Retina (tissue), 1 donor: Measurements from ENCODE around the gene ELOVL4.

Source experiments
- DNase-seq: peaks from one replicate; pipeline ENCODE4 v3.0.0-alpha.2; 2016

The ELOVL4 gene

DNA sequence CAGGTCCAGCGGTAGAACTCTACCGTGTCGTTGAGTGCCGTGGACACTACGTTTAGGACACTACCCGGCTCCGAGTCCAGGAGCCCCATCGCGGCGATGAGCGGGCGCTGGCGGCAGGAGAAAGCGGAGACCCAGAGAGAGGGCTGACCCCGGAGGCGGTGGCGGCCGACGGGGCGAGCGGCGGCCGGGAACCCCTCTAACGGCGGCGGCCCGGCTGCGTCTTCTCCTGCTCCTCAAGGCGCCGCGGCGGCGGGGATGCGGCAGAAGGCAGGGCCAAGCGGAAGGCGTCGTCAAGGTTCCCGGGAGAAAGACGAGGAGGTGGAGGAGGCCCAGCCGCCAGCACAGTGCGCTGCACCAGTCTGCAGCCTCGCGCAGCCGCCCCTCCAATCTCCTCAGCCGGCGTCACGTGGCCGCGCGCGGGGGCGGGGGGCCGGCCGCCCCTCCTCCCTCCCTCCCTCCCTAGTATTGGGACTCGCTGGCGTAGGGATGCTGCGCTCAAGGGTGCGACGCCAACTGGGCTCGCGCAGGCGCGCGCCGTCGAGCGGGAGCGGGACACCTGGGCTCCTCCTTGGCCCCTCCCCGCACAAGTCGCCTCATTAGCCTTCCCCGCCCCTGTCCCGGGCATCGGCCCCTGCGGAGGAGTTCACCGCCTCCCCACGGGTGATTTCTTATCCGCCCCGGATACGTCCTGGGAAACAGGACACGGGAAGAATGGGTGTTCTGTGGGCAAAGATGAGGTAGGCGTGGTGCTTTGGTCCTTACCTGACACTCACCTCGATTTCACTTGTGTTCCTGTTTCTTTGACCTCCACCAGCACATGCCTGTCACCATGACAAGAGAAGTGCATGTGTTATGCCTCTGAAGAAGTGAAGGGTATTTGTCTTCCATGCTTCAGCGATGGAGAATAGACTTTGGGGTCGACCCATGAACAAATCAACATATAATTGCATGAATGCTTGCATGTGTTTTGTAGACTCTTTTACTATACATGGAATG, at the start of gene ELOVL4:
Gene ELOVL4, minus strand, starts transcription at position 363 of the 996 bp plus-strand sequence. Its CDS starts 274 bp downstream, at position 89.
- DNase-seq: peak; percentile 91

- DNase-seq: no peak
These were observed 46.6 kb upstream of the ELOVL4 start for GRCh38 chr6:79993911-79994309.

DNA sequence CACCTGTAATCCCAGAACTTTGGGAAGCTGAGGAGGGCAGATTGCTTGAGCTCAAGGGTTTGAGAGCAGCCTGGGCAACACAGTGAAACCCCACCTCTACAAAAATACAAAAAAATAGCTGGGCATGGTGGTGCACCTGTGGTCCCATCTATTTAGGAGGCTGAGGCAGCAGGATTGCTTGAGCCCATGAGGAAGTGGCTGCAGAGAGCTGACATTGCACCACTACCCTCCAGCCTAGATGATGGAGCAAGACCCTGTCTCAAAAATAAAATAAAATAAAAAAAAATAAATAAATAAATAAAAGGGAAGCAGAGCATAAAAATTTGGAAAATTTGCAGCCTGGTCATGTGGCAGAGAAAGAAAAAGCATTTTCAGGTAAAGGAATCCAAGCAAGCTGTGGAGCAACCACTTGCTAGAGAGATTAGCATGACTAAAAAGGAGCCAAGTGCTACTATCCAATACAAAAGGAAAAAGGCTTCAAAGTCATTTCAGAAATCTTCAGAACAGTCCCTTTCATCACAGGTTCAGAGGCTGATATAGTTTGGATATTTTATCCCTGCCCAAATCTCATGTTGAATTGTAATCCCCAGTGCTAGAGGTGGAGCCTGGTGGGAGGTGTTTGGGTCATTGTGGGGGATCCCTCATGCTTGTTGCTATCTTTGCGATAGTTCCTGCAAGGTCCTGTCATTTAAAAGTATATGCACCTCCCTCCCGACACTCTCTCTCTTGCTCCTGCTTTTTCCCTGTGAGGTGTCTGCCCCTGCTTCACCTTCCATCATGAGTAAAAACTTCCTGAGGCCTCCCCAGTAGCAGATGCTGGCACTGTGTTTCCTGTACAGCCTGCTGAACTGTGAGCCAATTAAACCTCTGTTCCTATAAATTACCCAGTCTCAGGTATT, 45.9 kb upstream of the ELOVL4 start:
- no peak for DNase-seq

GRCh38 chr6:79989641-79990040, 42.3 kb upstream of the ELOVL4 start:
- DNase-seq: no peak

DNA sequence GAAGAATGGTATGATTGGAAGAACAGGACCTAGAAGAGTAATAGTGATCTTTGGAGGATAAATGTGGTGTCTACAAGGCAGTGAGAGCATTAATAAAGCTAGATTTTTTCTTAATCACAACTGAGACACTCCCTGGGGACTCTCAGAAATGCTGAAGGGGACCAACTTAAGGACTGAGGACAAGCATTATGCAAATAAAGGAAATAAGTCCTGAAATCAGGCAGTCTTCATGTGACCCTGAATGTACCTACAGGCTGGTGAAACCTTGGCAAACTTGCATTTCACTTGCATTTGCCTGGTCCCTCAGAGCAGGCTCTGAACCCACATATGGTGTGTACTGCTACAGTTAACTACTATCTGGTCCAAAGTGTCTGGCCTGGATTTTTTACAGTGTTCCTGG, 37.8 kb upstream of the ELOVL4 start:
- DNase-seq: no peak

- no peak for DNase-seq
These were observed 36.9 kb upstream of the ELOVL4 start for GRCh38 chr6:79984261-79984660.

DNA sequence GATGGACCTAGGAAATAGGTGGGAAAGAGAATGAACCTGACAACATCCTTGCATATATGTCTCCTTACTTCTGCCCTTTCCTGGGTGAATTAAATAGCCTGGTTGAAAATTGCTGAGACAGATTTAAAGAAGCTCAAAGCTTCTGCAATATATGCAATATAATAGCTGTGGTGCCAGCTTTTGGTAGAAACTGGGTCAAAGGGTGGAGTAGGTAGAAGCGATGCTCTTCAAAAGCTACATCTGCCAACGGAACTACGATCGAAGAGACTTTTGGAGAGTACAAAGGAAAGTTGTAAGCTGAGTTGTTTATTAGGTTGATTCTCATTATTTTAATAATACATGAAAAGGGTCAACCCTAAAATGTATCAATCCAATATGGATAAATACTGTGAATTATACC, 34.3 kb upstream of the ELOVL4 start:
- no peak for DNase-seq

DNA sequence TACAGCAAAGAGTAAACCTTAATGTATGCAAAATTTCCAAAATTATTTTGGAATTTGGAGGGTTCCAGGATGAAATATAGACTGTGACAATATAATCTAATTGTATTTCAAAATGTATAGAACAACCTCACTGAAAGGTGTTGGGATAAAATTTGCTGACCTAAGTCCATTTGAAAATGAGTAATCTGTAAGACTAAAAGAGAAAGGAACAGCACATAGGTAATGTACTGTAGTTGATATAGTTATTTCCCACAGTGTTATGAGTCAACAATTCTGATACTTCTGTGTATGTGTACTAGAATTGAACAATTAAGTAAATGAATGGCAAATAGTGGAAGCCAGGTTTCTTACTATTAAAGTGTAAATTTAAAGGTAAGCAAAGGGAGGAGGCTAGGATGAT, 23.8 kb upstream of the ELOVL4 start:
- no peak for DNase-seq

- DNase-seq: no peak
These were observed 22.4 kb upstream of the ELOVL4 start for GRCh38 chr6:79969784-79970183.

DNA sequence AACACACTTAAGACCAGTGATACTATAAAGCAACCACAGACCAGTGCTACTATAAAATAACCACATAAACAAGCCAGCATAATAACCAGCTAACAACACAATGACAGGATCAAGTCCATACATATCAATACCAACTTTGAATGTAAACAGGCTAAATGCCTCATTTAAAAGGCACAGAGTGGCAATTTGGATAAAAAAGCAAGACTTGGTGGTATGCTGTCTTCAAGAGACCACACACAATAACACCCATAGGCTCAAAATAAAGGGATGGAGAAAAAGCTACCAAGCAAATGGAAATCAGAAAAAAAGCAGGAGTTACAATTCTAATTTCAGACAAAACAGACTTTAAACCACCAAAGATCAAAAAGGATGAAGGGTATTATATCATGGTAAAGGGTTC, 19.8 kb upstream of the ELOVL4 start:
- no peak for DNase-seq

GRCh38 chr6:79964607-79965081, 17.3 kb upstream of the ELOVL4 start:
- DNase-seq: no peak

DNA sequence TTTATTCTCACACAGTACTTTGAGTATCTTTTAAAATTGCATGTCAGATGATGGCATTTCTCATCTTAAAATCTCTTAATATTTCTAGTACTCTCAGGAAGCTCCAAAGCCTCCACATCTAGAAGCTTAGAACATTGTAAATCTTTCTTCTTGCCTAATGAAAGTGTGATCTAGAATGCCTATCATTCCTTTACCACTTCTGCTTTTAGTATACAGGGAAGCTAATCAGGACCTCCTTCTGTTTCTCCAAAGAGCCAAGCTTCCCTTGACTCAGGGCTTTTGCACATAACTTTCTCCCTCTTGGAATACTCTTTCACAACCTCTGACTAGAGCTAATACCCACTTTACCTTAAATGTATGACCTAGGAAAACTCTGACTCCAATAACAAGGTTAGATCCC, 7.5 kb upstream of the ELOVL4 start:
- no peak for DNase-seq

GRCh38 chr6:79949233-79949632, 1.9 kb upstream of the ELOVL4 start:
- peak; percentile 18 for DNase-seq

- peak; percentile 88 for DNase-seq
These were observed 822 bp downstream of the ELOVL4 start for GRCh38 chr6:79946272-79947190.

GRCh38 chr6:79943133-79943532, 4.2 kb downstream of the ELOVL4 start:
- DNase-seq: no peak

DNA sequence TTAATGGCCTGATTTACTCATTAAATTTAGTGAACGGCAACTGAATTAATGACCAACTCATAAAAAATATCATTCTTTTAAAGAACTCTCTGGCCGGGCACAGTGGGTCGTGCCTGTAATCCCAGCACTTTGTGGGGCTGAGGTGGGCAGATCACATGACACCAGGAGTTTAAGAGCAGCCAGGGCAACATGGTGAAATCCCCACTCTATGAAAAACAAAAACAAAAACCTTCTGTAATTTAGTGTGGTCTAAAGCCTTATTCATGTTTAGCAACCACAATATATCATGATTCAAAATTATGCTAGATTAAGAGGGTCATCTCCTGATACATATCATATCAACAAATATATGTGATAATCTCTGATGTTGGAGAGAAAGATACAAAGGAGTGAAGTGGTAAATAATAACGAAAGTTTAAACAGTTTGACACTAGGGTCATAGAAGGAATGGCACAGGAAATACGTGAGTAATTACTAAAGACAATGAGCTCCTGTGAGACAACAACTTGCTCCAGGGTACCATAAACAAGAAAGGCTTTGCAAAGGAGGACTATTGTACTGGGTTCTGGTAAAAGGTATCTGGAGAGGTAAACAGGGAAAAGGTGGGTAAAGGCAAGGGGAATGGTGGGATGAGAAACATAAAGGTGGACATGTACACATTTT, 5.7 kb downstream of the ELOVL4 start:
- DNase-seq: no peak

DNA sequence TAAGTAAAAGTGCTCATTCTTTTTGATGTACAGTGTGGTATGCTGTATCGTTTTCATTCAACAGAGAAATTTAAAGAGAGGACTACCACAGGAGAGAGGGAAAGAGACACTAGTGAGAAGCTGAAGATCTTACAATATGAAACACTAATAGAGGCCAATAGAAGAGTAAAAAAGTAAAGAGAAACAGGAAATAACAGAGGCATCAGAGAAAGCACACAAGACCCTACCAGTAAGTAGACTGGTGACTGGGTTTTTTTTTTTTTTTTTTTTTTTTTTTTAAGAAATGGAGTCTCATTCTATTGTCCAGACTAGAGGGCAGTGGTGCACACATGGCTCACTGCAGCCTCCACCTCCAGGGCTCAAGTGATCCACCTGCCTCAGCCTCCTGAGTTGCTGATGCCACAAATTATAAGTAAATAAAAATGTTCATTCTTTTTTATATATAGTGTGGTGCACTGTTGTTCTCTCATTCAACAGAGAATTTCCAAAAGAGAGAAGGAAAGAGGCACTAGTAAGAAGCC, 18.8 kb downstream of the ELOVL4 start:
- DNase-seq: no peak

- no peak for DNase-seq
These were observed 19.6 kb downstream of the ELOVL4 start for GRCh38 chr6:79927758-79928157.

- no peak for DNase-seq
These were observed 24.1 kb downstream of the ELOVL4 start for GRCh38 chr6:79923270-79923669.

DNA sequence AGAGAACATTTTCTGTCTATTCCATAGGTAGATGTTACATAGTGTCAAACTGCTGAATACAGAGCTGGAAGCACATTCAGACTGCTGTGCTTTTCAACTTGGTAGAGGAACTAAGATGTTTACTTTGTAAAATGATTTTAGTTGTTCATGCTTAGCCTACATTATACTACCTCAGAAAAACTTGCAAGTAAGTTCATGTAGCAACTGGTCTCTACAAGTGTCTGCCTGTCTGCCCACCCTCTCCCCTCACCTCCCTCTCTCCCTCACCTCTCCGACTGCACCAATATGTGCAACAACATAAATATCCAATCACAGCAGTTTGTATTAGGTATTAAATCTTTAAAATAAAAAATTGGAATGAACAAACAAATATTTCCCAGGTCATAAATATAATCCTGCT, 25.3 kb downstream of the ELOVL4 start:
- no peak for DNase-seq

- DNase-seq: no peak
These were observed 34.0 kb downstream of the ELOVL4 start for GRCh38 chr6:79913369-79913768.
